ENCODE results near the gene TMEM217. TPM values are rescaled to one million over a fixed set of nuclear protein-coding genes. Genes with fewer than 3 reads are reported as not detected.

The TMEM217 gene
- polyA plus RNA-seq, 3 donors: 0.09 to 0.29 TPM; not detected in 1

DNA sequence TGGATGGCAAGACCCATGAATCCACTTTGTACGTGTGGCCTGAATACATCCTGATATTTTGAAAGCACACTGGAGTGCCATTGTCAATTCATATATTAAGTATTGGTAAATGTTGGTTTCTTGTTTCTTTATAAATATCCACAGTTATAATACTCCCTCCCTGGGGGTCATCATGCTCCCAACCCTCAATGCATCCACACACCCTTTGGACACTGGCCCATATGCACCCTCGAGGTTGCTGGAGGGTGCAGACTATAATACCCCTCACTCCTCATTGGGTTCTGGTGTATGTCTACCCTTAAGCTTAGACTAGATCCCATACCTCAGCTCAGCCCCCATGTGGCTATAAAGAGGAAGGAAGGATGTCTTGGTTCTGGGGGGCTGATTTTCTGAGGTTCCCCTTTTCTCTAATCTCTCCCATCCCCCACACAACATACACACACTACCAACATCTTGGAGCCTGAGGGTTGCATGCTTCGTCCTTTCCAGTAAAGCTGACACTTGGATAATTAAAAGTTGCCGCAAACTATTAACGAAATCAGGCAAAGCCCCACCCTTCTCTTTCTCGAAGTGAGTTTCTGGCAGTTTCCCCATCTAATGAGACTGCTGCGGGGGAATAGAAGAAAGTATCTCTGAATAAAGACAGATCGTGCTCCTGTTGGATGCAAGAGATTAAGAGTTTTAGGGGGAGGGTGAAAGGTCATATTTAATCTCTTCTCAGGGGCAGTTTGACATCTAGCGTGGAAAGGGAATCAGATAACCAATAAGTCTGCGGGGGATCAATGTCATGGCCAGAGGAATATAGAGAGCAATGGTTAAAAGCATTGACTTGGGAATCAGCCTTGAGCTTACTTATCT lies 80.6 kb downstream of the TMEM217 start:
- Histone ChIP-seq H3K27ac (ENCODE audit: low read depth in 1 of 2, low read length in 2 of 2) (peak overlapping the region in 1 of 2 donors; percentile 32), H3K79me2 (ENCODE audit: insufficient read depth, low read length) (peaks cover 29% of the 10 kb centered on the region), H3K4me2 (replicated peaks; ENCODE audit: extremely low read depth, low read length, poor library complexity, severe bottlenecking) (peak overlapping the region; percentile 37), H3K4me3 (replicated peaks in 1 of 3; ENCODE audit: low read depth in 2 of 3, low read length in 3 of 3) (peak overlapping the region in 1 of 3 experiments; percentile 42), H4K20me1 (ENCODE audit: insufficient read depth, low read length) (peaks cover 38% of the 10 kb centered on the region), H3K36me3 (replicated peaks in 1 of 2; ENCODE audit: control insufficient read depth in 1 of 2, insufficient read depth in 2 of 2, low read length in 2 of 2) (peaks cover 28 to 32% of the 10 kb centered on the region in 2 donors), H2AFZ (ENCODE audit: insufficient read depth, low read depth, low read length, poor library complexity, severe bottlenecking) (no peak overlapping the region), H3K27me3 (ENCODE audit: control insufficient read depth in 2 of 2, insufficient read depth in 2 of 2, low read length in 2 of 2) (no peaks in the 10 kb centered on the region), H3K9ac (ENCODE audit: insufficient read depth, low read length, poor library complexity, severe bottlenecking) (no peak overlapping the region), H3K4me1 (ENCODE audit: control insufficient read depth in 1 of 2, insufficient read depth in 2 of 2, low read length in 2 of 2) (peaks cover 64 to 70% of the 10 kb centered on the region in 2 donors), H3K9me3 (replicated peaks in 1 of 2; ENCODE audit: control insufficient read depth in 1 of 2, insufficient read depth in 1 of 2, low read length in 2 of 2) (no peaks in the 10 kb centered on the region)
- H3K27me3 Mint-ChIP-seq (ENCODE audit: low read depth in 3 of 3): peaks cover 0 to 2% (median 0%) of the 10 kb centered on the region in 3 donors
- H3K9me3 Mint-ChIP-seq: no peaks in the 10 kb centered on the region
- TF ChIP-seq, protein P1, sequence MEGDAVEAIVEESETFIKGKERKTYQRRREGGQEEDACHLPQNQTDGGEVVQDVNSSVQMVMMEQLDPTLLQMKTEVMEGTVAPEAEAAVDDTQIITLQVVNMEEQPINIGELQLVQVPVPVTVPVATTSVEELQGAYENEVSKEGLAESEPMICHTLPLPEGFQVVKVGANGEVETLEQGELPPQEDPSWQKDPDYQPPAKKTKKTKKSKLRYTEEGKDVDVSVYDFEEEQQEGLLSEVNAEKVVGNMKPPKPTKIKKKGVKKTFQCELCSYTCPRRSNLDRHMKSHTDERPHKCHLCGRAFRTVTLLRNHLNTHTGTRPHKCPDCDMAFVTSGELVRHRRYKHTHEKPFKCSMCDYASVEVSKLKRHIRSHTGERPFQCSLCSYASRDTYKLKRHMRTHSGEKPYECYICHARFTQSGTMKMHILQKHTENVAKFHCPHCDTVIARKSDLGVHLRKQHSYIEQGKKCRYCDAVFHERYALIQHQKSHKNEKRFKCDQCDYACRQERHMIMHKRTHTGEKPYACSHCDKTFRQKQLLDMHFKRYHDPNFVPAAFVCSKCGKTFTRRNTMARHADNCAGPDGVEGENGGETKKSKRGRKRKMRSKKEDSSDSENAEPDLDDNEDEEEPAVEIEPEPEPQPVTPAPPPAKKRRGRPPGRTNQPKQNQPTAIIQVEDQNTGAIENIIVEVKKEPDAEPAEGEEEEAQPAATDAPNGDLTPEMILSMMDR (IDR thresholded peaks at IDR 0.05): no peak
- H3K36me3 Mint-ChIP-seq: peaks cover 33 to 34% of the 10 kb centered on the region in 2 donors
- H3K4me1 Mint-ChIP-seq: peaks cover 68% of the 10 kb centered on the region
- WGBS (ENCODE audit: insufficient coverage): 0% methylated on average over 1 of the region's 10 CpGs
- intact Hi-C loops (cut with micrococcal nuclease): no loop called here
- peak overlapping the region; percentile 42 to 65 for H3K4me3 Mint-ChIP-seq
- peak overlapping the region in 6 of 7 donors; percentile 13 to 82 (median 66) for H3K27ac Mint-ChIP-seq
- DNase-seq: peak in 2 of 3 donors; percentile 31 to 38

DNA sequence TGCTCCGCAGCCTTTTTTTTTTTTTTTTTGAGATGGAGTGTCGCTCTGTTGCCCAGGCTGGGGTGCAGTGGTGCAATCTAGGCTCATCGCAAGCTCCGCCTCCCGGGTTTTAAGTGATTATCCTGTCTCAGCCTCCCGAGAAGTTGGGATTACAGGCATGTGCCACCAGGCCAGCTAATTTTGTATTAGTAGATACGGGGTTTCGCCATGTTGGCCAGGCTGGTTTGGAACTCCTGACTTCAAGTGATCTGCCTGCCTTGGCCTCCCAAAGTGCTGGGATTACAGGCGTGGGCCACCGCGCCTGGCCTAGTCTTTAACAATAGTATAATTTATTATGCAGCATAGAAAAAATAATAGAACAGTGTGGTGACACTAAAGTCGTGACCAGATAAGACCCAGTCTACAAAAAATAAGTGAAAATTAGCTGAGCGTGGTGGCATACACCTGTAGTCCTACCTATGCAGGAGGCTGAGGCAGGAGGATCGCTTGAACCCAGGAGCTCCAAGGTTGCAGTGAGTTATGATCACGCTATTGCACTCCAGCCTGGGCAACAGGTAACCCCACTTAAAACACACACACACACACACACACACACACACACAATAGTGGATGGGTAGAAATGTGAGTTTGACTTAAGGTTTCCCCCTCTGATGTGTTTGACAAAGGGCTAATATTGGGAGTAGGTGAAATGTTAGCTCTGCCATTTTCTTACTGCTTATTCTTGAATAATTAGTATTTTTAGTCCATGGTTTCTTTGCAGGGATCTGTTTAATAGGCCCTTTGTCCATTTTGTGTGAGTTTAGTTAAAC lies 81.5 kb downstream of the TMEM217 start:
- TF ChIP-seq, protein P1 (IDR thresholded peaks at IDR 0.05): no peak
- H3K27me3 Mint-ChIP-seq (ENCODE audit: low read depth in 3 of 3): peaks cover 0 to 2% (median 0%) of the 10 kb centered on the region in 3 donors
- no peak overlapping the region for H3K4me3 ChIP-seq (replicated peaks in 1 of 3; ENCODE audit: low read depth in 2 of 3, low read length in 3 of 3)

More for the DNA sequence above, 81.5 kb downstream of the TMEM217 start:
- H3K27ac ChIP-seq (ENCODE audit: low read depth in 1 of 2, low read length in 2 of 2): peak overlapping the region; percentile 20 to 32
- H3K79me2 ChIP-seq (ENCODE audit: insufficient read depth, low read length): peaks cover 38% of the 10 kb centered on the region
- H3K27me3 ChIP-seq (ENCODE audit: control insufficient read depth in 2 of 2, insufficient read depth in 2 of 2, low read length in 2 of 2): no peaks in the 10 kb centered on the region
- H4K20me1 ChIP-seq (ENCODE audit: insufficient read depth, low read length): peaks cover 44% of the 10 kb centered on the region
- no peak overlapping the region for H2AFZ ChIP-seq (ENCODE audit: insufficient read depth, low read depth, low read length, poor library complexity, severe bottlenecking)
- peak overlapping the region; percentile 37 for H3K4me2 ChIP-seq (replicated peaks; ENCODE audit: extremely low read depth, low read length, poor library complexity, severe bottlenecking)
- Mint-ChIP-seq H3K4me1 (peaks cover 65% of the 10 kb centered on the region), H3K9me3 (peaks cover 0 to 2% (median 0%) of the 10 kb centered on the region in 7 donors), H3K4me3 (no peak overlapping the region), H3K36me3 (peaks cover 33 to 37% of the 10 kb centered on the region in 2 donors), H3K27ac (peak overlapping the region in 4 of 7 donors; percentile 36 to 77 (median 60))
- H3K4me1 ChIP-seq (ENCODE audit: control insufficient read depth in 1 of 2, insufficient read depth in 2 of 2, low read length in 2 of 2): peaks cover 64 to 68% of the 10 kb centered on the region in 2 donors
- intact Hi-C loops (cut with micrococcal nuclease): no loop called here
- DNase-seq: no peak
- peaks cover 28 to 32% of the 10 kb centered on the region in 2 donors for H3K36me3 ChIP-seq (replicated peaks in 1 of 2; ENCODE audit: control insufficient read depth in 1 of 2, insufficient read depth in 2 of 2, low read length in 2 of 2)
- H3K9ac ChIP-seq (ENCODE audit: insufficient read depth, low read length, poor library complexity, severe bottlenecking): no peak overlapping the region
- WGBS (ENCODE audit: insufficient coverage): 87% methylated on average over 7 of the region's 15 CpGs
- no peaks in the 10 kb centered on the region for H3K9me3 ChIP-seq (replicated peaks in 1 of 2; ENCODE audit: control insufficient read depth in 1 of 2, insufficient read depth in 1 of 2, low read length in 2 of 2)

All from CD14-positive monocyte (primary cell).